ENCODE results near the gene ANKLE1. TPM values are rescaled to one million over a fixed set of nuclear protein-coding genes. Genes with fewer than 3 reads are reported as not detected.

ANKLE1 gene
- total and polyA plus RNA-seq, 2 donors (not counting 1 experiment from before 2014, with no cell fraction given) = 0.08 to 0.17 TPM

- H3K27ac ChIP-seq (ENCODE audit: insufficient read depth, low read length) = peak overlapping the region; percentile 34
- H3K4me3 ChIP-seq (replicated peaks in 1 of 4; ENCODE audit: control extremely low read depth in 1 of 4, insufficient read depth in 1 of 4, low read depth in 3 of 4, low read length in 4 of 4) = peak overlapping the region in 2 of 4 experiments; percentile 60 to 61
- peaks cover 20% of the 10 kb centered on the region for H3K79me2 ChIP-seq (ENCODE audit: control insufficient read depth, insufficient read depth, low read length)
- no peaks in the 10 kb centered on the region for H3K27me3 ChIP-seq (ENCODE audit: control insufficient read depth, insufficient read depth, low read length)
- H3K9ac ChIP-seq (ENCODE audit: insufficient read depth, low read length) = peak overlapping the region; percentile 37
- peaks cover 16% of the 10 kb centered on the region for H3K36me3 ChIP-seq (ENCODE audit: control insufficient read depth, insufficient read depth, low read length)
- H3K4me2 ChIP-seq (ENCODE audit: extremely low read depth, insufficient read depth, low read length) = peak overlapping the region; percentile 99
- no peaks in the 10 kb centered on the region for H4K20me1 ChIP-seq (ENCODE audit: control insufficient read depth, extremely low read depth, insufficient read depth, low read length)
- peak; percentile 37 to 52 for DNase-seq (ENCODE audit: low read depth in 2 of 2)
- H3K9me3 ChIP-seq (ENCODE audit: control insufficient read depth, insufficient read depth, low read depth, low read length) = no peaks in the 10 kb centered on the region
- H3K4me1 ChIP-seq (ENCODE audit: control insufficient read depth, extremely low read depth, insufficient read depth, low read length) = peaks cover 9% of the 10 kb centered on the region
- no peak for TF ChIP-seq EZH2 (IDR thresholded peaks at IDR 0.05; ENCODE audit: low read length, missing control alignments)
- H2AFZ ChIP-seq (ENCODE audit: low read length) = no peak overlapping the region
Measured at GRCh38 chr19:17235971-17236777, 45.5 kb upstream of the ANKLE1 start.

GRCh38 chr19:17236811-17237543 lies 44.7 kb upstream of the ANKLE1 start:
- H3K27me3 ChIP-seq (ENCODE audit: control insufficient read depth, insufficient read depth, low read length) = no peaks in the 10 kb centered on the region
- TF ChIP-seq CTCF (conservative IDR thresholded peaks at IDR 0.05 in 1 of 2, IDR thresholded peaks at IDR 0.05 in 1 of 2; ENCODE audit: low read depth in 1 of 2, low read length in 2 of 2) (no peak), EZH2 (IDR thresholded peaks at IDR 0.05; ENCODE audit: low read length, missing control alignments) (no peak)
- no peaks in the 10 kb centered on the region for H4K20me1 ChIP-seq (ENCODE audit: control insufficient read depth, extremely low read depth, insufficient read depth, low read length)
- H3K27ac ChIP-seq (ENCODE audit: insufficient read depth, low read length) = no peak overlapping the region
- peaks cover 9% of the 10 kb centered on the region for H3K4me1 ChIP-seq (ENCODE audit: control insufficient read depth, extremely low read depth, insufficient read depth, low read length)
- no peak for DNase-seq (ENCODE audit: low read depth in 2 of 2)
- no peak overlapping the region for H3K4me2 ChIP-seq (ENCODE audit: extremely low read depth, insufficient read depth, low read length)
- no peak overlapping the region for H3K9ac ChIP-seq (ENCODE audit: insufficient read depth, low read length)
- H3K9me3 ChIP-seq (ENCODE audit: control insufficient read depth, insufficient read depth, low read depth, low read length) = no peaks in the 10 kb centered on the region
- no peak overlapping the region for H2AFZ ChIP-seq (ENCODE audit: low read length)
- H3K79me2 ChIP-seq (ENCODE audit: control insufficient read depth, insufficient read depth, low read length) = peaks cover 23% of the 10 kb centered on the region
- no peak overlapping the region for H3K4me3 ChIP-seq (replicated peaks in 1 of 4; ENCODE audit: control extremely low read depth in 1 of 4, insufficient read depth in 1 of 4, low read depth in 3 of 4, low read length in 4 of 4)
- H3K36me3 ChIP-seq (ENCODE audit: control insufficient read depth, insufficient read depth, low read length) = peaks cover 15% of the 10 kb centered on the region

- TF ChIP-seq CTCF (conservative IDR thresholded peaks at IDR 0.05 in 1 of 2, IDR thresholded peaks at IDR 0.05 in 1 of 2; ENCODE audit: low read depth in 1 of 2, low read length in 2 of 2) (no peak), EZH2 (IDR thresholded peaks at IDR 0.05; ENCODE audit: low read length, missing control alignments) (no peak)
- H4K20me1 ChIP-seq (ENCODE audit: control insufficient read depth, extremely low read depth, insufficient read depth, low read length) = no peaks in the 10 kb centered on the region
Measured at GRCh38 chr19:17237747-17238706, 43.7 kb upstream of the ANKLE1 start.

More at GRCh38 chr19:17237747-17238706, 43.7 kb upstream of the ANKLE1 start:
- Histone ChIP-seq H3K79me2 (ENCODE audit: control insufficient read depth, insufficient read depth, low read length) (peaks cover 32% of the 10 kb centered on the region), H3K36me3 (ENCODE audit: control insufficient read depth, insufficient read depth, low read length) (peaks cover 12% of the 10 kb centered on the region), H3K27me3 (ENCODE audit: control insufficient read depth, insufficient read depth, low read length) (no peaks in the 10 kb centered on the region), H3K27ac (ENCODE audit: insufficient read depth, low read length) (no peak overlapping the region), H3K4me1 (ENCODE audit: control insufficient read depth, extremely low read depth, insufficient read depth, low read length) (peaks cover 9% of the 10 kb centered on the region), H3K9ac (ENCODE audit: insufficient read depth, low read length) (no peak overlapping the region), H3K4me2 (ENCODE audit: extremely low read depth, insufficient read depth, low read length) (no peak overlapping the region), H3K4me3 (replicated peaks in 1 of 4; ENCODE audit: control extremely low read depth in 1 of 4, insufficient read depth in 1 of 4, low read depth in 3 of 4, low read length in 4 of 4) (no peak overlapping the region), H3K9me3 (ENCODE audit: control insufficient read depth, insufficient read depth, low read depth, low read length) (no peaks in the 10 kb centered on the region), H2AFZ (ENCODE audit: low read length) (no peak overlapping the region)
- no peak for DNase-seq (ENCODE audit: low read depth in 2 of 2)

All from fibroblast of lung (primary cell).